Glutamatergic neuron (in vitro differentiated cells): Measurements from ENCODE around the gene CD14. TPM values are rescaled to one million over a fixed set of nuclear protein-coding genes. Genes with fewer than 3 reads are reported as not detected.
"Not testable (repeated sequence)": the region's sequence is repeated elsewhere in the genome, so short reads cannot be mapped to it uniquely, and the experiment has no call there.

Experiments
- DNase-seq: peaks from one replicate; pipeline ENCODE4 v3.0.0; 2022
- H3K27ac Mint-ChIP-seq: one replicate; pipeline ENCODE4 v1.8.0; 2020; ENCODE audit warnings: mild to moderate bottlenecking, mixed read lengths, inconsistent platforms; ENCODE audit not compliant: unreplicated experiment
- H3K27me3 Mint-ChIP-seq: one replicate; pipeline ENCODE4 v1.8.0; 2020; ENCODE audit warnings: mild to moderate bottlenecking, moderate library complexity, mixed read lengths, inconsistent platforms; ENCODE audit not compliant: unreplicated experiment
- H3K36me3 Mint-ChIP-seq: one replicate; pipeline ENCODE4 v1.8.0; 2020; ENCODE audit warnings: mild to moderate bottlenecking, mixed read lengths, inconsistent platforms; ENCODE audit not compliant: unreplicated experiment
- H3K4me1 Mint-ChIP-seq: one replicate; pipeline ENCODE4 v1.8.0; 2020; ENCODE audit warnings: mild to moderate bottlenecking, low read depth, mixed read lengths, inconsistent platforms; ENCODE audit not compliant: unreplicated experiment
- H3K4me3 Mint-ChIP-seq: one replicate; pipeline ENCODE4 v1.8.0; 2020; ENCODE audit warnings: mild to moderate bottlenecking, mixed read lengths, inconsistent platforms; ENCODE audit not compliant: unreplicated experiment
- H3K9me3 Mint-ChIP-seq: one replicate; pipeline ENCODE4 v1.8.0; 2020; ENCODE audit warnings: mild to moderate bottlenecking, moderate library complexity, mixed read lengths, inconsistent platforms; ENCODE audit not compliant: unreplicated experiment
- CTCF ChIP-seq: fragments of 200-600 bp; sonication (generic); IDR thresholded peaks from one replicate; pipeline ENCODE4 v1.5.0; 2021; ENCODE audit not compliant: partially characterized antibody, unreplicated experiment
- total RNA-seq: library from RNA; stranded (reverse); fragmentation: NEBNext Ultra II Directional; extraction: Animal tissue kit (Norgen Biotek cat#: 25700); gene quantifications from one replicate; pipeline ENCODE4 v1.2.1, GENCODE V29; 2021; ENCODE audit not compliant: unreplicated experiment

The CD14 gene
- total RNA-seq, 1 donor from 2014 or later: 0.64 TPM

- H3K4me3 Mint-ChIP-seq: no peak within 1 kb of the TSS
- peaks cover 4% of the 10 kb centered on the region for H3K36me3 Mint-ChIP-seq
- peaks cover 1% of the 10 kb centered on the region for H3K9me3 Mint-ChIP-seq
- H3K4me1 Mint-ChIP-seq: no peaks in the 10 kb centered on the region
- no peaks in the 10 kb centered on the region for H3K27me3 Mint-ChIP-seq
- H3K27ac Mint-ChIP-seq: peak within 1 kb of the TSS; percentile 17
- DNase-seq: peak; percentile 14
- no peak for TF ChIP-seq CTCF
These were observed 40.4 kb upstream of the CD14 start, which contains the start of gene DND1 for GRCh38 chr5:140673187-140673976. Gene DND1 (minus strand): TSS chr5:140673576. CDS start chr5:140673542, 34 bp downstream.

- Mint-ChIP-seq H3K9me3 (peaks cover 1% of the 10 kb centered on the region), H3K27ac (no peak overlapping the region), H3K4me1 (no peaks in the 10 kb centered on the region), H3K4me3 (no peak overlapping the region), H3K36me3 (peaks cover 4% of the 10 kb centered on the region), H3K27me3 (peaks cover 2% of the 10 kb centered on the region)
- peak; percentile 67 for DNase-seq
- TF ChIP-seq CTCF: no peak
These were observed 39.6 kb upstream of the CD14 start for GRCh38 chr5:140672455-140673186.

- DNase-seq: no peak
- no peak overlapping the region for H3K27ac Mint-ChIP-seq
- peaks cover 4% of the 10 kb centered on the region for H3K27me3 Mint-ChIP-seq
- no peak for TF ChIP-seq CTCF
- H3K9me3 Mint-ChIP-seq: peaks cover 1% of the 10 kb centered on the region
- H3K4me3 Mint-ChIP-seq: no peak overlapping the region
- H3K4me1 Mint-ChIP-seq: peaks cover 2% of the 10 kb centered on the region
- H3K36me3 Mint-ChIP-seq: peaks cover 4% of the 10 kb centered on the region
These were observed 38.6 kb upstream of the CD14 start for GRCh38 chr5:140671472-140672125.

GRCh38 chr5:140671035-140671434 is 38.1 kb upstream of the CD14 start:
- not testable (repeated sequence) for H3K27me3 Mint-ChIP-seq, H3K4me1 Mint-ChIP-seq, H3K9me3 Mint-ChIP-seq, H3K4me3 Mint-ChIP-seq, DNase-seq, H3K27ac Mint-ChIP-seq, H3K36me3 Mint-ChIP-seq

GRCh38 chr5:140664359-140665119 is 31.6 kb upstream of the CD14 start, which contains the start of gene WDR55:
Gene WDR55 (plus strand): TSS chr5:140664904. CDS start chr5:140664913, 9 bp downstream.
- H3K4me1 Mint-ChIP-seq: peaks cover 13% of the 10 kb centered on the region
- H3K27ac Mint-ChIP-seq: peak within 1 kb of the TSS; percentile 100
- H3K9me3 Mint-ChIP-seq: peaks cover 19% of the 10 kb centered on the region
- TF ChIP-seq CTCF: no peak
- peak; percentile 97 for DNase-seq
- H3K4me3 Mint-ChIP-seq: peak within 1 kb of the TSS; percentile 98
- H3K27me3 Mint-ChIP-seq: peaks cover 13% of the 10 kb centered on the region
- H3K36me3 Mint-ChIP-seq: peaks cover 6% of the 10 kb centered on the region
